Upper lobe of left lung (tissue), 6 donors: Measurements from ENCODE around the gene NDUFA1. TPM values are rescaled to one million over a fixed set of nuclear protein-coding genes. Genes with fewer than 3 reads are reported as not detected.
"Not testable (repeated sequence)": the region's sequence is repeated elsewhere in the genome, so short reads cannot be mapped to it uniquely, and the experiment has no call there.

ENCODE experiments used
- ATAC-seq, 2 donors: fragments of 200-7000 bp; cut with Tn5 transposase; one replicate each; pipeline ENCODE4 v1.9.1; 2022; ENCODE audit warnings: mild to moderate bottlenecking in 2 of 2, moderate library complexity in 2 of 2; ENCODE audit not compliant: low FRiP score in 2 of 2
- DNase-seq, 2 donors: peaks; one replicate each; pipeline ENCODE4 v3.0.0-alpha.2; 2019 to 2020
- H3K27ac ChIP-seq, 4 donors: fragments of 200-600 bp; sonication (generic); one replicate each; pipeline ENCODE4 v1.5.1; 2016 to 2019
- H3K27me3 ChIP-seq, 4 donors: fragments of 200-600 bp; sonication (generic); one replicate each; pipeline ENCODE4 v1.5.1; 2017 to 2019
- H3K36me3 ChIP-seq, 4 donors: fragments of 200-600 bp; sonication (generic); one replicate each; pipeline ENCODE4 v1.5.1; 2016 to 2019
- H3K4me1 ChIP-seq, 4 donors: fragments of 200-600 bp; sonication (generic); one replicate each; pipeline ENCODE4 v1.5.1; 2018 to 2019
- H3K4me3 ChIP-seq, 4 donors: fragments of 200-600 bp; sonication (generic); one replicate each; pipeline ENCODE4 v1.5.1; 2017 to 2019; ENCODE audit warnings: mild to moderate bottlenecking in 2 of 4, moderate library complexity in 1 of 4
- H3K9me3 ChIP-seq, 4 donors: fragments of 200-600 bp; sonication (generic); one replicate each; pipeline ENCODE4 v1.5.1; 2018 to 2019
- CTCF ChIP-seq, 6 experiments: fragments of 450-650 bp in 4 of 6; fragments of 200-600 bp in 2 of 6; sonication (generic) in 2 of 6; IDR thresholded peaks; one replicate each; pipeline ENCODE4 v1.5.1; 2016 to 2019; ENCODE audit warnings: antibody characterized with exemption in 6 of 6
- EP300 ChIP-seq, 4 donors: sonication (generic); formaldehyde crosslinking; IDR thresholded peaks; one replicate each; pipeline ENCODE4 v1.5.1; 2017; ENCODE audit warnings: antibody characterized with exemption in 4 of 4, control low read depth in 2 of 4
- POLR2A ChIP-seq, 4 donors: fragments of 450-650 bp; IDR thresholded peaks; one replicate each; pipeline ENCODE4 v1.5.1; 2016 to 2017; ENCODE audit warnings: antibody characterized with exemption in 4 of 4, mild to moderate bottlenecking in 2 of 4
- POLR2AphosphoS5 ChIP-seq, 2 donors: sonication (generic); formaldehyde crosslinking; IDR thresholded peaks; one replicate each; pipeline ENCODE4 v1.5.1; 2017; ENCODE audit warnings: antibody characterized with exemption in 2 of 2
- WGBS, 2 donors: methylation state at CpG; one replicate each; pipeline ENCODE4 v1.1.5; 2017 to 2018; 5-methylcytosine and 5-hydroxymethylcytosine counted together
- total RNA-seq, 6 donors: library from RNA; depleted of rRNA in 4 of 6; stranded (reverse); fragments of >200 nt in 4 of 6; gene quantifications; one replicate each; pipeline versions ENCODE4 v1.1.0 to v1.2.1, GENCODE V29; 2016 to 2021
- donor health status: DM: no; HTN: no; CAD: no; lungs with moderate emphysema.
- donor health status: DM: no; HTN: yes; CAD: no; lungs with severe emphysema.

Gene NDUFA1
- total RNA-seq, 6 donors from 2014 or later = 32.5 to 76.7 (median 47.5) TPM

GRCh38 chrX:119900976-119901375 lies 29.3 kb downstream of the NDUFA1 start:
- TF ChIP-seq EP300 (IDR thresholded peaks at IDR 0.05) (no peak), CTCF (IDR thresholded peaks at IDR 0.05) (no peak), POLR2A (IDR thresholded peaks at IDR 0.05) (no peak), POLR2AphosphoS5 (IDR thresholded peaks at IDR 0.05) (no peak)
- Histone ChIP-seq H3K4me3 (no peak overlapping the region), H3K27me3 (no peaks in the 10 kb centered on the region), H3K36me3 (no peaks in the 10 kb centered on the region), H3K4me1 (no peaks in the 10 kb centered on the region), H3K9me3 (no peaks in the 10 kb centered on the region), H3K27ac (no peak overlapping the region)
- WGBS, 2 donors = 57 to 60% methylated on average over 1 of the region's 1 CpG
- ATAC-seq (no peak), DNase-seq (no peak)

GRCh38 chrX:119916310-119916709 lies 44.7 kb downstream of the NDUFA1 start:
- ATAC-seq (no peak), DNase-seq (no peak)
- TF ChIP-seq CTCF (IDR thresholded peaks at IDR 0.05) (no peak), POLR2AphosphoS5 (IDR thresholded peaks at IDR 0.05) (no peak), POLR2A (IDR thresholded peaks at IDR 0.05) (no peak), EP300 (IDR thresholded peaks at IDR 0.05) (no peak)
- Histone ChIP-seq H3K27ac (no peak overlapping the region), H3K36me3 (no peaks in the 10 kb centered on the region), H3K9me3 (no peaks in the 10 kb centered on the region), H3K4me1 (no peaks in the 10 kb centered on the region), H3K27me3 (no peaks in the 10 kb centered on the region), H3K4me3 (no peak overlapping the region)
- WGBS, 2 donors = 90 to 99% methylated on average over 5 of the region's 5 CpGs

- no peak for ATAC-seq
- WGBS, 2 donors = 94 to 96% methylated on average over 2 of the region's 2 CpGs
- H3K4me3 ChIP-seq = no peak overlapping the region
- H3K9me3 ChIP-seq = no peaks in the 10 kb centered on the region
- no peaks in the 10 kb centered on the region for H3K27me3 ChIP-seq
- TF ChIP-seq POLR2AphosphoS5 (IDR thresholded peaks at IDR 0.05) (no peak), POLR2A (IDR thresholded peaks at IDR 0.05) (no peak), CTCF (IDR thresholded peaks at IDR 0.05) (no peak), EP300 (IDR thresholded peaks at IDR 0.05) (no peak)
- DNase-seq = no peak
- H3K4me1 ChIP-seq = no peaks in the 10 kb centered on the region
- H3K36me3 ChIP-seq = no peaks in the 10 kb centered on the region
- no peak overlapping the region for H3K27ac ChIP-seq
Measured at GRCh38 chrX:119917877-119918276, 46.2 kb downstream of the NDUFA1 start.

- Histone ChIP-seq H3K4me1 (no peaks in the 10 kb centered on the region), H3K36me3 (peaks cover 0 to 9% (median 4%) of the 10 kb centered on the region in 4 donors), H3K9me3 (no peaks in the 10 kb centered on the region), H3K4me3 (no peak overlapping the region), H3K27me3 (no peaks in the 10 kb centered on the region), H3K27ac (no peak overlapping the region)
- no peak for DNase-seq
- WGBS, 2 donors = 81 to 97% methylated on average over 5 of the region's 5 CpGs
- TF ChIP-seq EP300 (IDR thresholded peaks at IDR 0.05) (no peak), CTCF (IDR thresholded peaks at IDR 0.05) (no peak)
- ATAC-seq = no peak
Measured at GRCh38 chrX:119919835-119920585, 48.4 kb downstream of the NDUFA1 start.

- 97 to 98% methylated on average over 7 of the region's 7 CpGs for WGBS, 2 donors
Measured at GRCh38 chrX:119922391-119922790, 50.8 kb downstream of the NDUFA1 start.

More at GRCh38 chrX:119922391-119922790, 50.8 kb downstream of the NDUFA1 start:
- not testable (repeated sequence) for H3K4me3 ChIP-seq, ATAC-seq, H3K9me3 ChIP-seq, H3K27ac ChIP-seq, H3K27me3 ChIP-seq, H3K4me1 ChIP-seq, DNase-seq
- peaks cover 0 to 20% (median 8%) of the 10 kb centered on the region in 4 donors for H3K36me3 ChIP-seq

Other genes starting within 250 kb of the NDUFA1 start
- 10 to 100 TPM; 12.3 to 27.2 (median 21.4) TPM for gene SEPTIN6, start 178.7 kb upstream of the NDUFA1 start, total RNA-seq
- 10 to 100 TPM in 1 of 6 donors, 1 to 10 TPM in 5; 3.2 to 11.6 (median 4.1) TPM for gene SOWAHD, start 113.2 kb upstream of the NDUFA1 start, total RNA-seq
- gene RPL39, start 80.2 kb upstream of the NDUFA1 start, total RNA-seq = 1,000 to 10,000 TPM in 4 of 6 donors, 100 to 1,000 TPM in 2; 332 to 2,261 (median 1,214) TPM
- gene UPF3B, start 18.9 kb upstream of the NDUFA1 start, total RNA-seq = 10 to 100 TPM in 2 of 6 donors, 1 to 10 TPM in 4; 3.5 to 14.7 (median 7.4) TPM
- 10 to 100 TPM in 5 of 6 donors, 1 to 10 TPM in 1; 3.1 to 15.2 (median 13.3) TPM for gene RNF113A, start 99 bp upstream of the NDUFA1 start, total RNA-seq
- 10 to 100 TPM in 2 of 6 donors, 1 to 10 TPM in 2, under 1 TPM in 1, not detected in 1; 0.31 to 13.5 (median 3.0) TPM for gene AKAP14, start 24.1 kb downstream of the NDUFA1 start, total RNA-seq
- gene NKAP, start 71.9 kb downstream of the NDUFA1 start, total RNA-seq = 10 to 100 TPM in 1 of 6 donors, 1 to 10 TPM in 5; 5.8 to 14.7 (median 7.7) TPM
- gene RHOXF2B, start 205.9 kb downstream of the NDUFA1 start, total RNA-seq = not detected
- 1 to 10 TPM in 2 of 6 donors, under 1 TPM in 2, not detected in 2; 0.47 to 3.1 (median 1.5) TPM for gene RHOXF1, start 244.1 kb downstream of the NDUFA1 start, total RNA-seq